HG02763 (cell line): ENCODE data around the gene MUC7.
"Not testable (repeated sequence)": the region's sequence is repeated elsewhere in the genome, so short reads cannot be mapped to it uniquely, and the experiment has no call there.

Experiments used
- ATAC-seq: cut with Tn5 transposase; IDR thresholded peaks from one replicate; pipeline ENCODE4 v1.9.1; 2021; ENCODE audit warnings: mild to moderate bottlenecking, moderate library complexity; ENCODE audit not compliant: unreplicated experiment

Gene MUC7

GRCh38 chr4:70471897-70472296, at the start of gene MUC7:
Gene MUC7 (plus strand): TSS chr4:70472197. CDS start chr4:70474022, 1,825 bp downstream.
- no peak for ATAC-seq

- ATAC-seq = no peak
These were observed 46.7 kb upstream of the MUC7 start for GRCh38 chr4:70425306-70425705.

- no peak for ATAC-seq
These were observed 45.2 kb upstream of the MUC7 start for GRCh38 chr4:70426789-70427188.

GRCh38 chr4:70437197-70437596, 34.8 kb upstream of the MUC7 start:
- ATAC-seq = no peak

- no peak for ATAC-seq
These were observed 29.5 kb upstream of the MUC7 start for GRCh38 chr4:70442474-70442873.

GRCh38 chr4:70443329-70443728, 28.7 kb upstream of the MUC7 start:
- ATAC-seq = no peak

- peak; percentile 64 for ATAC-seq
These were observed 22.8 kb upstream of the MUC7 start for GRCh38 chr4:70449220-70449619.

- ATAC-seq = no peak
These were observed 19.1 kb upstream of the MUC7 start for GRCh38 chr4:70452946-70453345.

GRCh38 chr4:70463335-70463734, 8.7 kb upstream of the MUC7 start:
- ATAC-seq = no peak

- ATAC-seq = no peak
These were observed 1.7 kb downstream of the MUC7 start for GRCh38 chr4:70473679-70474078.

GRCh38 chr4:70488748-70489147, 16.8 kb downstream of the MUC7 start:
- ATAC-seq = no peak

- ATAC-seq = no peak
These were observed 24.2 kb downstream of the MUC7 start for GRCh38 chr4:70496231-70496630.

- ATAC-seq = not testable (repeated sequence)
These were observed 29.8 kb downstream of the MUC7 start for GRCh38 chr4:70501838-70502237.

GRCh38 chr4:70504733-70505132, 32.7 kb downstream of the MUC7 start:
- ATAC-seq = no peak

- peak; percentile 89 for ATAC-seq
These were observed 33.3 kb downstream of the MUC7 start for GRCh38 chr4:70505151-70505748.

- ATAC-seq = no peak
These were observed 36.8 kb downstream of the MUC7 start for GRCh38 chr4:70508801-70509200.

GRCh38 chr4:70511365-70511764, 39.4 kb downstream of the MUC7 start:
- no peak for ATAC-seq

- no peak for ATAC-seq
These were observed 43.6 kb downstream of the MUC7 start for GRCh38 chr4:70515367-70516250.

- no peak for ATAC-seq
These were observed 46.3 kb downstream of the MUC7 start, which contains the start of gene AMTN for GRCh38 chr4:70518269-70518668. Gene AMTN (plus strand): TSS chr4:70518569. CDS start chr4:70518778, 209 bp downstream.

- ATAC-seq = no peak
These were observed 46.7 kb downstream of the MUC7 start for GRCh38 chr4:70518716-70519115.

GRCh38 chr4:70522626-70523025, 50.6 kb downstream of the MUC7 start:
- no peak for ATAC-seq

- no peak for ATAC-seq
These were observed 59.0 kb downstream of the MUC7 start for GRCh38 chr4:70530997-70531396.
